Thyroid gland (tissue), 4 donors: ENCODE measurements around the gene EPO.

Source experiments
- POLR2A ChIP-seq, 2 donors: fragments of 450-650 bp; IDR thresholded peaks; one replicate each; pipeline ENCODE4 v1.6.1; 2017; ENCODE audit warnings: antibody characterized with exemption in 2 of 2, mild to moderate bottlenecking in 2 of 2, moderate library complexity in 1 of 2
- TF ChIP-seq, protein P1 (sequence below), 6 experiments: fragments of 200-600 bp in 3 of 6; fragments of 450-650 bp in 3 of 6; sonication (generic) in 3 of 6; IDR thresholded peaks; one replicate each; pipeline ENCODE4 v1.5.1; 2016 to 2019; ENCODE audit warnings: antibody characterized with exemption in 6 of 6, mild to moderate bottlenecking in 2 of 6, inconsistent platforms in 1 of 6, moderate library complexity in 1 of 6

DNA sequence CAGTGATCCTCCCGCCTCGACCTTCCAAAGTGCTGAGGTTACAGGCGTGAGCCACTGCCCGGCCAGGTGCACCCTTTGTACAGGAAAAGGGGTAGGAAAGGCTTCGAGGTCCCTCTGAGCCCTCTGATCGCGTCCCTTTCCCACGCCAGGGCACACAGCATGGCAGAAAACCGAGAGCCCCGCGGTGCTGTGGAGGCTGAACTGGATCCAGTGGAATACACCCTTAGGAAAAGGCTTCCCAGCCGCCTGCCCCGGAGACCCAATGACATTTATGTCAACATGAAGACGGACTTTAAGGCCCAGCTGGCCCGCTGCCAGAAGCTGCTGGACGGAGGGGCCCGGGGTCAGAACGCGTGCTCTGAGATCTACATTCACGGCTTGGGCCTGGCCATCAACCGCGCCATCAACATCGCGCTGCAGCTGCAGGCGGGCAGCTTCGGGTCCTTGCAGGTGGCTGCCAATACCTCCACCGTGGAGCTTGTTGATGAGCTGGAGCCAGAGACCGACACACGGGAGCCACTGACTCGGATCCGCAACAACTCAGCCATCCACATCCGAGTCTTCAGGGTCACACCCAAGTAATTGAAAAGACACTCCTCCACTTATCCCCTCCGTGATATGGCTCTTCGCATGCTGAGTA lies 13.5 kb upstream of the EPO start:
- TF ChIP-seq, protein P1, sequence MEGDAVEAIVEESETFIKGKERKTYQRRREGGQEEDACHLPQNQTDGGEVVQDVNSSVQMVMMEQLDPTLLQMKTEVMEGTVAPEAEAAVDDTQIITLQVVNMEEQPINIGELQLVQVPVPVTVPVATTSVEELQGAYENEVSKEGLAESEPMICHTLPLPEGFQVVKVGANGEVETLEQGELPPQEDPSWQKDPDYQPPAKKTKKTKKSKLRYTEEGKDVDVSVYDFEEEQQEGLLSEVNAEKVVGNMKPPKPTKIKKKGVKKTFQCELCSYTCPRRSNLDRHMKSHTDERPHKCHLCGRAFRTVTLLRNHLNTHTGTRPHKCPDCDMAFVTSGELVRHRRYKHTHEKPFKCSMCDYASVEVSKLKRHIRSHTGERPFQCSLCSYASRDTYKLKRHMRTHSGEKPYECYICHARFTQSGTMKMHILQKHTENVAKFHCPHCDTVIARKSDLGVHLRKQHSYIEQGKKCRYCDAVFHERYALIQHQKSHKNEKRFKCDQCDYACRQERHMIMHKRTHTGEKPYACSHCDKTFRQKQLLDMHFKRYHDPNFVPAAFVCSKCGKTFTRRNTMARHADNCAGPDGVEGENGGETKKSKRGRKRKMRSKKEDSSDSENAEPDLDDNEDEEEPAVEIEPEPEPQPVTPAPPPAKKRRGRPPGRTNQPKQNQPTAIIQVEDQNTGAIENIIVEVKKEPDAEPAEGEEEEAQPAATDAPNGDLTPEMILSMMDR (IDR thresholded peaks at IDR 0.05): no peak
- TF ChIP-seq POLR2A (IDR thresholded peaks at IDR 0.05): no peak
